Panc1 (cell line): Measurements from ENCODE around the gene TNNI3K. TPM values are rescaled to one million over a fixed set of nuclear protein-coding genes. Genes with fewer than 3 reads are reported as not detected.

Experiments used
- ATAC-seq: fragments of 200-7000 bp; cut with Tn5 transposase; 2 replicates; pipeline ENCODE4 v1.9.1; 2020; ENCODE audit warnings: mild to moderate bottlenecking, moderate library complexity
- BruUV-seq: library from RNA; stranded (reverse); fragments of 400-500 nt; replicated peaks from 2 replicates; lab custom pipeline; 2021; lab: Mats Ljungman, UMichigan
- CTCF ChIA-PET: fragments of 300-600 bp; sonication (Branson Sonifier 250); formaldehyde crosslinking; loops from one replicate; lab custom pipeline; 2022; ENCODE audit warnings: antibody characterized with exemption; lab: Charles Lee
- POLR2A ChIA-PET: fragments of 300-600 bp; sonication (Branson Sonifier 250); formaldehyde crosslinking; loops from one replicate; lab custom pipeline; 2022; ENCODE audit warnings: antibody characterized with exemption; lab: Charles Lee
- DNase-seq: peaks from one replicate; pipeline ENCODE4 v3.0.0-alpha.2; 2010; ENCODE audit warnings: low read depth, low spot score
- H3K27ac ChIP-seq: 2 replicates; pipeline ENCODE4 v1.5.1; 2011; ENCODE audit warnings: mild to moderate bottlenecking, low read length, inconsistent platforms
- H3K27me3 ChIP-seq: fragments of 200-500 bp; sonication (Bioruptor generic); 2 replicates; pipeline ENCODE4 v1.6.0; 2014; ENCODE audit warnings: low read length, inconsistent platforms; ENCODE audit not compliant: control insufficient read depth, insufficient read depth
- H3K36me3 ChIP-seq: fragments of 200-500 bp; sonication (Bioruptor generic); 2 replicates; pipeline ENCODE4 v1.5.1; 2014; ENCODE audit warnings: inconsistent platforms, mild to moderate bottlenecking, low read length, moderate library complexity; ENCODE audit not compliant: control insufficient read depth, insufficient read depth
- H3K4me1 ChIP-seq: 2 replicates; pipeline ENCODE4 v1.5.1; 2011; ENCODE audit warnings: inconsistent platforms, mild to moderate bottlenecking, low read length, moderate library complexity; ENCODE audit not compliant: control insufficient read depth, insufficient read depth
- H3K4me3 ChIP-seq, 2 experiments: 2 replicates each; pipeline ENCODE4 v1.5.1; 2011 to 2012; ENCODE audit warnings: low read depth in 2 of 2, low read length in 2 of 2, mild to moderate bottlenecking in 2 of 2, inconsistent platforms in 1 of 2, moderate library complexity in 1 of 2
- H3K9me3 ChIP-seq: fragments of 200-500 bp; sonication (Bioruptor generic); 2 replicates; pipeline ENCODE4 v1.5.1; 2014; ENCODE audit warnings: low read depth, mild to moderate bottlenecking, inconsistent platforms, low read length, moderate library complexity; ENCODE audit not compliant: control insufficient read depth, insufficient read depth
- POLR2AphosphoS5 ChIP-seq: IDR thresholded peaks from 2 replicates; pipeline ENCODE4 v1.6.1; 2012; ENCODE audit warnings: mild to moderate bottlenecking, low read depth, low read length, moderate library complexity
- SIN3A ChIP-seq: IDR thresholded peaks from 2 replicates; pipeline ENCODE4 v1.6.1; 2012; ENCODE audit warnings: low read depth, mild to moderate bottlenecking, low read length, moderate library complexity, borderline replicate concordance; ENCODE audit not compliant: insufficient read depth
- TCF7L2 ChIP-seq: IDR thresholded peaks from 2 replicates; pipeline ENCODE4 v1.6.1; 2011; ENCODE audit warnings: mild to moderate bottlenecking, low read depth, low read length, inconsistent platforms
- in situ Hi-C: cut with HindIII; loops from 2 replicates; pipeline ENCODE4 v1.10.0; 2016; ENCODE audit warnings: low sequenced_read_pairs, low pct_unique_long_range_greater_than_20kb
- intact Hi-C: fragments of 100-400 bp; cut with micrococcal nuclease; formaldehyde crosslinking; loops from one replicate; pipeline ENCODE4 v1.10.0; 2022; ENCODE audit not compliant: unreplicated experiment
- total RNA-seq: library from RNA; stranded (reverse); gene quantifications from one replicate; pipeline ENCODE4 v1.2.1, GENCODE V29; 2021; ENCODE audit not compliant: unreplicated experiment
- TF ChIP-seq, protein P1 (sequence below), 2 experiments: IDR thresholded peaks; 2 replicates each; pipeline ENCODE4 v1.6.1; 2011 to 2012; ENCODE audit warnings: low read depth in 2 of 2, control low read depth in 1 of 2, low read length in 1 of 2, mild to moderate bottlenecking in 1 of 2, moderate library complexity in 1 of 2; ENCODE audit not compliant: insufficient read depth in 1 of 2
- TF ChIP-seq, protein P2 (sequence below): fragments of 450-650 bp; IDR thresholded peaks from 2 replicates; pipeline ENCODE4 v1.5.1; 2017; ENCODE audit warnings: mild to moderate bottlenecking

Gene TNNI3K
- total RNA-seq, 1 experiment from 2014 or later = not detected

DNA sequence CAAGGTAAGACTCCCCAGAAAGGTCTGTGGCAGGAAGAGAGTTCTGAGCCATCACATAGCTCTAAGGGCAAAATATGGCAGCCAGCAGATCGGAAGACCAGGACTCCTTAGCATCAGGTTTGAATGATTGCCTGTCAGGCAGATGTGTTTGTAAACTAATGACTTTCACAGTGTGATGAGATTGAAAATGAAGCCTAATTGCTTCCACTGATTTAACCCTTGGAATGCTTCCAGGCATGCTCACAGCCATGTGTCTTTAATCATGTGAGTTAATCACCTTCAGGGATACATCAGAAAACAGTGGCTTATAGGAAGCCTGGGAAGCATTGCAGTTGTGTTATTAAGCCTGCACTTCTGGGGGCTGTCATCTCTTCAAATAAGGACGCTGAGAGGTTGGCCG, 194.4 kb downstream of the TNNI3K start:
- intact Hi-C loops = no loop called here
- ChIA-PET POLR2A (no interaction called here), CTCF (no interaction called here)
- DNase-seq (no peak), ATAC-seq (no peak)
- Histone ChIP-seq H3K4me1 (no peaks in the 10 kb centered on the region), H3K27me3 (no peaks in the 10 kb centered on the region), H3K36me3 (no peaks in the 10 kb centered on the region), H3K9me3 (no peaks in the 10 kb centered on the region), H3K4me3 (no peak overlapping the region), H3K27ac (no peak overlapping the region)
- in situ Hi-C loops = no loop called here
- TF ChIP-seq POLR2AphosphoS5 (no peak), SIN3A (no peak), TCF7L2 (no peak)
- TF ChIP-seq, protein P1, sequence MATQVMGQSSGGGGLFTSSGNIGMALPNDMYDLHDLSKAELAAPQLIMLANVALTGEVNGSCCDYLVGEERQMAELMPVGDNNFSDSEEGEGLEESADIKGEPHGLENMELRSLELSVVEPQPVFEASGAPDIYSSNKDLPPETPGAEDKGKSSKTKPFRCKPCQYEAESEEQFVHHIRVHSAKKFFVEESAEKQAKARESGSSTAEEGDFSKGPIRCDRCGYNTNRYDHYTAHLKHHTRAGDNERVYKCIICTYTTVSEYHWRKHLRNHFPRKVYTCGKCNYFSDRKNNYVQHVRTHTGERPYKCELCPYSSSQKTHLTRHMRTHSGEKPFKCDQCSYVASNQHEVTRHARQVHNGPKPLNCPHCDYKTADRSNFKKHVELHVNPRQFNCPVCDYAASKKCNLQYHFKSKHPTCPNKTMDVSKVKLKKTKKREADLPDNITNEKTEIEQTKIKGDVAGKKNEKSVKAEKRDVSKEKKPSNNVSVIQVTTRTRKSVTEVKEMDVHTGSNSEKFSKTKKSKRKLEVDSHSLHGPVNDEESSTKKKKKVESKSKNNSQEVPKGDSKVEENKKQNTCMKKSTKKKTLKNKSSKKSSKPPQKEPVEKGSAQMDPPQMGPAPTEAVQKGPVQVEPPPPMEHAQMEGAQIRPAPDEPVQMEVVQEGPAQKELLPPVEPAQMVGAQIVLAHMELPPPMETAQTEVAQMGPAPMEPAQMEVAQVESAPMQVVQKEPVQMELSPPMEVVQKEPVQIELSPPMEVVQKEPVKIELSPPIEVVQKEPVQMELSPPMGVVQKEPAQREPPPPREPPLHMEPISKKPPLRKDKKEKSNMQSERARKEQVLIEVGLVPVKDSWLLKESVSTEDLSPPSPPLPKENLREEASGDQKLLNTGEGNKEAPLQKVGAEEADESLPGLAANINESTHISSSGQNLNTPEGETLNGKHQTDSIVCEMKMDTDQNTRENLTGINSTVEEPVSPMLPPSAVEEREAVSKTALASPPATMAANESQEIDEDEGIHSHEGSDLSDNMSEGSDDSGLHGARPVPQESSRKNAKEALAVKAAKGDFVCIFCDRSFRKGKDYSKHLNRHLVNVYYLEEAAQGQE (IDR thresholded peaks at IDR 0.05; ENCODE audit: insufficient read depth in 1 of 2, low read depth in 2 of 2, low read length in 1 of 2) = no peak
- TF ChIP-seq, protein P2, sequence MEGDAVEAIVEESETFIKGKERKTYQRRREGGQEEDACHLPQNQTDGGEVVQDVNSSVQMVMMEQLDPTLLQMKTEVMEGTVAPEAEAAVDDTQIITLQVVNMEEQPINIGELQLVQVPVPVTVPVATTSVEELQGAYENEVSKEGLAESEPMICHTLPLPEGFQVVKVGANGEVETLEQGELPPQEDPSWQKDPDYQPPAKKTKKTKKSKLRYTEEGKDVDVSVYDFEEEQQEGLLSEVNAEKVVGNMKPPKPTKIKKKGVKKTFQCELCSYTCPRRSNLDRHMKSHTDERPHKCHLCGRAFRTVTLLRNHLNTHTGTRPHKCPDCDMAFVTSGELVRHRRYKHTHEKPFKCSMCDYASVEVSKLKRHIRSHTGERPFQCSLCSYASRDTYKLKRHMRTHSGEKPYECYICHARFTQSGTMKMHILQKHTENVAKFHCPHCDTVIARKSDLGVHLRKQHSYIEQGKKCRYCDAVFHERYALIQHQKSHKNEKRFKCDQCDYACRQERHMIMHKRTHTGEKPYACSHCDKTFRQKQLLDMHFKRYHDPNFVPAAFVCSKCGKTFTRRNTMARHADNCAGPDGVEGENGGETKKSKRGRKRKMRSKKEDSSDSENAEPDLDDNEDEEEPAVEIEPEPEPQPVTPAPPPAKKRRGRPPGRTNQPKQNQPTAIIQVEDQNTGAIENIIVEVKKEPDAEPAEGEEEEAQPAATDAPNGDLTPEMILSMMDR = no peak
- BruUV-seq = no TSS peak

DNA sequence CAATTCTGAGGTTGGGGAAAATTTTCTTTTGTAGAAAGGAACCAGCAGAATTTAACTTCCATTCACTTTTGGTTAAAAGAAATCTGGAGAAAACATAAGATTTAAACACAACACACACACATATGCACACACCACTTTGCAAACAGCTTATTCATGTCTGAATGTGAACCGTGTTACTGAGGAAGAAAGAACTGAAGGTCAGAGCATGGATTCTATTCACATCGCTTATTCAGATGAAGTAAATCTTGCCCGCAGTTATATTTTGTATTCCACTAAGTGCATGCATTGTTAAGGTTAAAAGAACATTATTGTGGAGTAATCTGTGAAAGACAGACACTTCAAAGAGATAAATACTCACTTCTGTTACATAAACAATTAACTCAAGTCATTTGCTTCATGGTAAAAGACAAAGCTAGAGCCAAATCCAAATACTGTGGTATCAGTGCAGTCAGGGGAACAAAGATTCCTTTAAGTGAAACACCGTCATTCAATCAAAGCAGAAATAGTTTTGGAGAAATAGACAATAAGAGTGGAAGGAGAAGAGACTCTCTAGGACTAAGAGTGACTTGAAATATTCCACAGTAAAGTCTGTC, 195.3 kb downstream of the TNNI3K start:
- Histone ChIP-seq H3K27ac (no peak overlapping the region), H3K9me3 (no peaks in the 10 kb centered on the region), H3K4me1 (no peaks in the 10 kb centered on the region), H3K36me3 (no peaks in the 10 kb centered on the region), H3K4me3 (no peak overlapping the region), H3K27me3 (no peaks in the 10 kb centered on the region)
- TF ChIP-seq SIN3A = no peak
- TF ChIP-seq, protein P1 (IDR thresholded peaks at IDR 0.05; ENCODE audit: insufficient read depth in 1 of 2, low read depth in 2 of 2, low read length in 1 of 2) = no peak
- TF ChIP-seq, protein P2 = no peak
- TF ChIP-seq TCF7L2 = no peak
- TF ChIP-seq POLR2AphosphoS5 = no peak
- in situ Hi-C loops = no loop called here
- no peak for ATAC-seq
- no TSS peak for BruUV-seq
- ChIA-PET POLR2A (no interaction called here), CTCF (no interaction called here)
- no peak for DNase-seq
- intact Hi-C loops = no loop called here
